Large intestine (tissue), 3 donors: ENCODE data around the gene TEFM. TPM values are rescaled to one million over a fixed set of nuclear protein-coding genes. Genes with fewer than 3 reads are reported as not detected.
"Not testable (repeated sequence)": the region's sequence is repeated elsewhere in the genome, so short reads cannot be mapped to it uniquely, and the experiment has no call there.

ENCODE experiments used
- DNase-seq, 2 donors: peaks; one replicate each; pipeline versions ENCODE4 v3.0.0 to v3.0.0-alpha.2; 2013
- H3K27ac ChIP-seq: one replicate; pipeline ENCODE4 v1.5.1; 2013; ENCODE audit warnings: low read length
- H3K27me3 ChIP-seq: 2 replicates; pipeline ENCODE4 v1.6.1; 2013; ENCODE audit warnings: low read length; ENCODE audit not compliant: control insufficient read depth, insufficient read depth
- H3K36me3 ChIP-seq: 2 replicates; pipeline ENCODE4 v1.6.1; 2013; ENCODE audit warnings: low read length; ENCODE audit not compliant: control insufficient read depth, insufficient read depth
- H3K4me1 ChIP-seq: one replicate; pipeline ENCODE4 v1.6.1; 2013; ENCODE audit warnings: low read length; ENCODE audit not compliant: control insufficient read depth, insufficient read depth
- H3K4me3 ChIP-seq: one replicate; pipeline ENCODE4 v1.5.1; 2013; ENCODE audit warnings: low read length
- H3K9me3 ChIP-seq: one replicate; pipeline ENCODE4 v1.6.1; 2013; ENCODE audit warnings: mild to moderate bottlenecking, low read depth, low read length, moderate library complexity; ENCODE audit not compliant: control insufficient read depth
- WGBS: methylation state at CpG from one replicate; pipeline ENCODE4 v1.1.5; 2013; ENCODE audit warnings: low lambda C conversion rate; ENCODE audit not compliant: insufficient coverage; 5-methylcytosine and 5-hydroxymethylcytosine counted together
- polyA plus RNA-seq: library from polyadenylated mRNA; unstranded; fragments of 120-200 nt; gene quantifications from one replicate; pipeline ENCODE4 v1.2.1, GENCODE V29; 2013

TEFM gene
- polyA plus RNA-seq, 1 donor, result 25.5 TPM

- H3K9me3 ChIP-seq, result peaks cover 5% of the 10 kb centered on the region
- H3K36me3 ChIP-seq, result no peaks in the 10 kb centered on the region
- peaks cover 58% of the 10 kb centered on the region for H3K27me3 ChIP-seq
- no peak overlapping the region for H3K27ac ChIP-seq
- peak in 1 of 2 donors; percentile 27 for DNase-seq
- WGBS, result no CpG with 5 or more reads among the region's 66 CpGs
- H3K4me3 ChIP-seq, result peak overlapping the region; percentile 5
- H3K4me1 ChIP-seq, result peaks cover 3% of the 10 kb centered on the region
Measured at GRCh38 chr17:30922235-30923030, 16.4 kb upstream of the TEFM start.

DNA sequence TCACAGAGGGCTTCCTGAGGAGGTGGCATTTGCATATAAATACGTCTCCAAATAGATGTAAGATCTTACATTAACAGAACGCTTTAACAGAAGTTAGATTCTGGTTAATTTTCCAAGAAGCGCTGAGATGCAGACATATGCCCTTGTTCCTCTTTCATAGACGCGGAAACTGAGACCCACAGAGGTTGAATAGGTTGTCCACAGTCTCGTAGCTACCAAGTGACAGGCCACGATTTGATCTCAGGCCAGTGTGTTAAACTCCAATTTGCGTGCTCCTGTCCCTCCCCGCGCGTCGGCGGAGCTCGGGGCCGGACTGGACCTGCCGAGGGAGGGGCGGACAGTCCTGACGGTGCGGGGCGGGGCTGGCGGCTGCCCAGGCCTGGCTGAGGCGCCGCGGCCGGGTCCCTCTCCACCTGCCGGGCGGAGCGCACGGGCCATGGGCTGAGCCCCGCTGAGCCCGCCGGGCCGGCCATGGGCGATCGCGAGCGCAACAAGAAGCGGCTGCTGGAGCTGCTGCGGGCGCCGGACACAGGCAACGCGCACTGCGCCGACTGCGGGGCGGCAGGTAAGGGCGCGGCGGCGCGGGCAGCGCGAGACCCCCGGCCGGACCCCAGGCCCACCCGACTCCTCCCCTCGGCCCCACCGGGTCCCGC lies 15.6 kb upstream of the TEFM start, which contains the start of gene ADAP2:
Gene ADAP2, plus strand, starts transcription at position 402 of the 653 bp plus-strand sequence. Its CDS starts 70 bp downstream, at position 472.
- H3K27ac ChIP-seq, result no peak within 1 kb of the TSS
- WGBS, result no CpG with 5 or more reads among the region's 60 CpGs
- no peaks in the 10 kb centered on the region for H3K36me3 ChIP-seq
- peak within 1 kb of the TSS; percentile 5 for H3K4me3 ChIP-seq
- peaks cover 61% of the 10 kb centered on the region for H3K27me3 ChIP-seq
- H3K4me1 ChIP-seq, result peaks cover 3% of the 10 kb centered on the region
- peaks cover 5% of the 10 kb centered on the region for H3K9me3 ChIP-seq
- peak in 1 of 2 donors; percentile 61 for DNase-seq

DNA sequence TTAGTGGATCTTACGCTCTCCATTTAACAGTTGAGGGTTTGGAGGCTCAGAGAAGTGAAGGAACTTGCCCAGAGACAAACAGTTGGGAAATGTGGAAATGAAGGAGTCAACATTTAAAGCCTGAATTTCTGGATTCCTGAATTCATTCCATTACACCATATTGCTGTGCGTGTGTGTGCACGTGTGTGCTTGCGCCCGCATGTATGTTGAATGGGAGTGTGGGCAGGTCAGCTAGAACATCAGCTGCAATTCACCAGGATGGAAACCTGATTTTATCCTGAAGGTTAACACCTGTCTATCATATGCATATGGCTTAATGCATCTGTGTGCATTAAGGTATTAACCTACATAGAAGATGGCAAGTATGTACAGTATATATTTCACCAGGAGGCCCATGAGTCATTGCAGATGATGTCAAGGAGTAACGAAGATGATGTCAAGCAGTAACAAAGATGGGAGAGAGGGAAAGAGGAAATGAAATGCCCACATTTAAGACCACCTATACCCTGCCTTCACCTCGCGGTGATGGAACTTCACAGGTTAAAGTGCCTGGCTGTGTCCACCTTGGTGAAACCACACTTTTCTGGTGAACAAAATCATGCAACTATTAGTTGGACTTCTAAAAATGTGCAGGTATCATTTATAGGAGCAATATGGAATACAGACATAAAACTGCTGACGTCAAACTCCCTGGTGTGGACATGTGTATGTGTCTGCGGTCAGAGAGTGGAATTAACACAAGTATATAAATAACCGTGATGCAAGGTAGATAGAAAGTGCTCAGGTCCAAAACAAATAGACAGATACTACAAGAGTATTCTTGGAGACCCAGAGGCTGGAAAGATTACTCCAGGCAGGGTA lies 14.9 kb upstream of the TEFM start:
- Histone ChIP-seq H3K27me3 (peaks cover 59% of the 10 kb centered on the region), H3K9me3 (peaks cover 5% of the 10 kb centered on the region), H3K4me1 (peaks cover 3% of the 10 kb centered on the region), H3K36me3 (no peaks in the 10 kb centered on the region), H3K27ac (no peak overlapping the region), H3K4me3 (no peak overlapping the region)
- WGBS, result 39% methylated on average over 2 of the region's 11 CpGs
- DNase-seq, result no peak

DNA sequence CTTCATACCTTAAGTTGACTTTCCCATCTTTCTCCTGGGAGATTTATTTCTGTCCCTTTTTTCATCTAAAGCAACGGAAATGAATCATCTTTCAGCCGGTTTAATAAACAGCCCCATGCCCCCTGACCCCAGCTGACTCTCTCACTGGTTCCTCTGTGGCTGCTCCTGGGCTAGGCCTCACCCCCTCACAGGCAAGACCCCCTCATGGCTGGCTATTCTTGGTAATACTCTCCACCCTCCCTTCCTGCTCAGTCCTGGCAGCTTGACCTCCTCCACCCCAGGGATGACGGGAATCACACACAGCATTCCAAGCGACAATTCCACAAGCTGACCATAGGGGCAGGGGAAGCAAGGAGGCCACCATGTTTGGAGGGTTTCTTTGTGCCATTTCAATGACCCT lies 14.2 kb upstream of the TEFM start:
- H3K27me3 ChIP-seq, result peaks cover 59% of the 10 kb centered on the region
- WGBS, result 75% methylated on average over 2 of the region's 4 CpGs

DNA sequence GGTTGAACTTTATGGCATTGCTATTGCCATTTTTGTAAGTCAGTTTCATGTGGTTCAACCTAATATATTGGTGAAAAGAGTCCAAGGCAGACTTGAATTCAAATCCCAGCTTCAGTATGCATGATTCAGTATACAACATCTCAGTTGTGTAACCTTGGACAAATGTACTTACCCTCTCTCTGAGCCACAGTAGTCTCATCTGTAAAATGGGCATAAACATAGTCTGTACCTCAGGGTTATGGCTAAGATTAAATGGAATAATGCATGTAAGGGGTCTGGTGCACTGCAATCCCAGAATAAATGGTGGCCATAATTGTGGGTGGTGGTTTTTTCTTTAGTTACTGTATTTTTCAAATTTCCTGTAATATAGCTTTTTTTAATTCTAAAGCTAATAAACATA lies 11.0 kb upstream of the TEFM start:
- Histone ChIP-seq H3K36me3 (no peaks in the 10 kb centered on the region), H3K9me3 (peaks cover under 1% of the 10 kb centered on the region), H3K4me1 (no peaks in the 10 kb centered on the region), H3K27ac (no peak overlapping the region), H3K4me3 (no peak overlapping the region), H3K27me3 (peaks cover 33% of the 10 kb centered on the region)
- DNase-seq, result no peak

More for the DNA sequence above, 14.2 kb upstream of the TEFM start:
- Histone ChIP-seq H3K27ac (no peak overlapping the region), H3K36me3 (no peaks in the 10 kb centered on the region), H3K4me1 (peaks cover 3% of the 10 kb centered on the region), H3K9me3 (peaks cover 5% of the 10 kb centered on the region), H3K4me3 (no peak overlapping the region)
- DNase-seq, result no peak

GRCh38 chr17:30915833-30916611 lies 10.0 kb upstream of the TEFM start:
- H3K9me3 ChIP-seq, result no peaks in the 10 kb centered on the region
- no peaks in the 10 kb centered on the region for H3K36me3 ChIP-seq
- no peak overlapping the region for H3K27ac ChIP-seq
- H3K27me3 ChIP-seq, result peaks cover 25% of the 10 kb centered on the region
- WGBS, result 86% methylated on average over 1 of the region's 5 CpGs
- H3K4me3 ChIP-seq, result no peak overlapping the region
- DNase-seq, result no peak
- no peaks in the 10 kb centered on the region for H3K4me1 ChIP-seq

GRCh38 chr17:30913955-30914354 lies 7.9 kb upstream of the TEFM start:
- DNase-seq, result no peak
- Histone ChIP-seq H3K4me3 (no peak overlapping the region), H3K27me3 (peaks cover 10% of the 10 kb centered on the region), H3K36me3 (no peaks in the 10 kb centered on the region), H3K27ac (no peak overlapping the region), H3K4me1 (no peaks in the 10 kb centered on the region), H3K9me3 (no peaks in the 10 kb centered on the region)

- not testable (repeated sequence) for H3K4me3 ChIP-seq, H3K4me1 ChIP-seq, H3K9me3 ChIP-seq, H3K27ac ChIP-seq, H3K27me3 ChIP-seq, DNase-seq, H3K36me3 ChIP-seq
- whole genome bisulfite sequencing, result no CpG with 5 or more reads among the region's 7 CpGs
Measured at GRCh38 chr17:30910151-30910550, 4.1 kb upstream of the TEFM start.

DNA sequence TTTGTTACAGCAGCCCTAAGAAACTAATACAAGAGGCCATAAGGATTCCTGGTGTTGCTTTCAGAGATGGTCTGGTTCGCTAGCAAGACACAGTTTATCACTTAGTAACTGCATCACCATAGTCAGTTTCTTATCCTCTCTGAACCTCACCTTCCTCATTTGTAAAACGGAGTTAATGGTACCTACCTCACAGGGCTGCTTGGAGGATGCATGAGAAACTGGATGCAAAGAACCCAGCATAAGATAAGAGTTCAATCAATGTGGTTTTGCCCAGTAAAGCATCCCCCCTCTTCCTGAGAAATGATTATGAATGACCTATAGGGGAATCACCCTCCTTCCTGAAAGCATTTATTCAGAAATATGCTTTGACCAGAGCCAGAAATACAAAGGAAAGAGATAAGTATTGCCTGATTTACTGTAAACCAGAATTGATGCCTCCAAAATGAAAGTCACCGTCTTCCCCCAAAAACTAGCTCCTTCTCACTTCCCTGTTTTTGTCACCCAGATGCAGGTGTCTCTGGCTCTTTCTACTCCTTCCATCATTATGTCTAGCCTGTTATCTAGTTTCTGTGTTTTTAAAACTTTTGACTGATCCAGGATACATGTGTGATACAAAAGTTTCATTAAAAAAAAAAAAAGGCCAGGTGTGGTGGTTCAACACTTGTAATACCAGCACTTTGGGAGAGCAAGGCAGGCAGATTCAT lies 2.8 kb upstream of the TEFM start:
- no peak overlapping the region for H3K27ac ChIP-seq
- H3K4me3 ChIP-seq, result no peak overlapping the region
- H3K36me3 ChIP-seq, result peaks cover 3% of the 10 kb centered on the region
- DNase-seq, result no peak
- H3K27me3 ChIP-seq, result no peaks in the 10 kb centered on the region
- H3K4me1 ChIP-seq, result peaks cover 6% of the 10 kb centered on the region
- no peaks in the 10 kb centered on the region for H3K9me3 ChIP-seq
- WGBS, result no CpG with 5 or more reads among the region's 3 CpGs
